Colon (tissue), 2 donors: Measurements from ENCODE around the gene ARID5B.

Source experiments
- FAIRE-seq: peaks from 2 replicates; lab custom pipeline; 2012; peaks lifted over from hg19 to GRCh38; lab: Jason Lieb, UNC
- donor health status: control.
- donor health status: control.

ARID5B gene

GRCh38 chr10:62033125-62033524 is 131.6 kb downstream of the ARID5B start:
- FAIRE-seq = no peak

GRCh38 chr10:62034096-62034640 is 132.7 kb downstream of the ARID5B start:
- no peak for FAIRE-seq

- no peak for FAIRE-seq
Measured at GRCh38 chr10:62036186-62037081, 134.9 kb downstream of the ARID5B start.

- no peak for FAIRE-seq
Measured at GRCh38 chr10:62037166-62037831, 135.8 kb downstream of the ARID5B start.

- peak; percentile 74 for FAIRE-seq
Measured at GRCh38 chr10:62037890-62038608, 136.6 kb downstream of the ARID5B start.

- FAIRE-seq = no peak
Measured at GRCh38 chr10:62038609-62039190, 137.2 kb downstream of the ARID5B start.

GRCh38 chr10:62039954-62040353 is 138.5 kb downstream of the ARID5B start:
- no peak for FAIRE-seq

GRCh38 chr10:62040881-62041280 is 139.4 kb downstream of the ARID5B start:
- FAIRE-seq = no peak

GRCh38 chr10:62043421-62044021 is 142.0 kb downstream of the ARID5B start:
- FAIRE-seq = no peak

- no peak for FAIRE-seq
Measured at GRCh38 chr10:62044566-62044965, 143.1 kb downstream of the ARID5B start.

- no peak for FAIRE-seq
Measured at GRCh38 chr10:62045765-62046521, 144.4 kb downstream of the ARID5B start.

GRCh38 chr10:62046522-62047227 is 145.2 kb downstream of the ARID5B start:
- no peak for FAIRE-seq

- no peak for FAIRE-seq
Measured at GRCh38 chr10:62047228-62047892, 145.9 kb downstream of the ARID5B start.

- no peak for FAIRE-seq
Measured at GRCh38 chr10:62047960-62048383, 146.5 kb downstream of the ARID5B start.

GRCh38 chr10:62048470-62048869 is 147.0 kb downstream of the ARID5B start:
- FAIRE-seq = no peak

- no peak for FAIRE-seq
Measured at GRCh38 chr10:62048919-62049623, 147.6 kb downstream of the ARID5B start.

- FAIRE-seq = no peak
Measured at GRCh38 chr10:62049624-62050345, 148.3 kb downstream of the ARID5B start.

- FAIRE-seq = no peak
Measured at GRCh38 chr10:62050346-62050892, 148.9 kb downstream of the ARID5B start.
